K562 (cell line): ENCODE measurements around the gene SPCS2.

Source experiments
- CREB1 ChIP-seq, 2 experiments: sonication (generic) in 1 of 2; formaldehyde crosslinking in 1 of 2; IDR thresholded peaks; 2 replicates each; pipeline versions ENCODE4 v1.6.1 to v1.8.0; 2012 to 2022; ENCODE audit warnings: inconsistent platforms in 1 of 2, mild to moderate bottlenecking in 1 of 2, missing genetic modification reagents in 1 of 2, moderate library complexity in 1 of 2
- HCFC1 ChIP-seq: IDR thresholded peaks from 2 replicates; pipeline ENCODE4 v1.6.1; 2012; ENCODE audit warnings: low read depth, low read length, improper control_type of control experiment
- POLR2G ChIP-seq: fragments of 200-400 bp; formaldehyde crosslinking; IDR thresholded peaks from 2 replicates; pipeline ENCODE4 v1.6.1; 2017; ENCODE audit warnings: low read depth, mild to moderate bottlenecking, antibody characterized with exemption, low read length, moderate library complexity
- PYGO2 ChIP-seq: fragments of 450-650 bp; IDR thresholded peaks from 2 replicates; pipeline ENCODE4 v1.6.1; 2016; ENCODE audit warnings: mild to moderate bottlenecking, missing genetic modification characterization, moderate library complexity, missing compliant biosample characterization
- RAD21 ChIP-seq, 2 experiments: fragments of 250-450 bp in 1 of 2; fragments of 450-650 bp in 1 of 2; sonication (Bioruptor Pico) in 1 of 2; formaldehyde crosslinking in 1 of 2; IDR thresholded peaks in 1 of 2; conservative IDR thresholded peaks in 1 of 2; 2 replicates each; pipeline versions ENCODE4 v1.4.0 to v1.8.0; 2020 to 2022; ENCODE audit warnings: mild to moderate bottlenecking in 2 of 2, moderate library complexity in 1 of 2
- TBP ChIP-seq: optimal IDR thresholded peaks from 2 replicates; pipeline ENCODE3; 2011; ENCODE audit warnings: low read depth, low read length, improper control_type of control experiment
- TF ChIP-seq, protein P1 (sequence below): fragments of 250-450 bp; sonication (Bioruptor Pico); IDR thresholded peaks from 2 replicates; pipeline ENCODE4 v1.9.0; 2021; ENCODE audit warnings: mild to moderate bottlenecking, inconsistent platforms
- TF ChIP-seq, protein P2 (sequence below), 3 experiments: IDR thresholded peaks in 2 of 3; conservative IDR thresholded peaks in 1 of 3; 2 replicates each; pipeline ENCODE4 v1.5.1; 2011 to 2012; ENCODE audit warnings: low read length in 3 of 3, mild to moderate bottlenecking in 3 of 3, control low read depth in 2 of 3, improper control_type of control experiment in 1 of 3, inconsistent platforms in 1 of 3, low read depth in 1 of 3, mixed read lengths in 1 of 3, moderate library complexity in 1 of 3; ENCODE audit not compliant: insufficient read depth in 2 of 3

DNA sequence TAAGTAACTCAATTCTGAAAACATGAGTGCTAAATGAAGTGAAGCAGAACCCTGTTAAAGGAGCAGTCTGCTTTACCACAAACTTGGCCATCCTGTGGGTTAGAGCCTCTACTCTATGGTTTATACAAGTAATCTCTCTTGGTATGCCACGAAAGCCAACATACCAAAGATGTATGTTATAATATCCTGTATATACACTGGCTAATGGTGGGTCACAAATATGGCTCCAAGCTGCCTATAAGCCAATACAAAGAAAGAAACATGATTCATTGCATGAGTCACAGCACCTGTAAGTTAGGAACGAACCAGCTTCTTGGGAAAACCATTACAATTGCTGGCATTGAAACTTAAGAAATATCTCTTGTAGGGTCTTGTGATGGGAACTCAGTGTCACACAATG lies 16.3 kb upstream of the SPCS2 start:
- TF ChIP-seq RAD21 (CRISPR knock-in tag; conservative IDR thresholded peaks at IDR 0.05 in 1 of 2, IDR thresholded peaks at IDR 0.05 in 1 of 2) (no peak), TBP (no peak), POLR2G (no peak), HCFC1 (no peak), PYGO2 (tag) (no peak), CREB1 (IDR thresholded peaks at IDR 0.05) (no peak), CREB1 (CRISPR knock-in tag; IDR thresholded peaks at IDR 0.05) (no peak)
- TF ChIP-seq, protein P1, sequence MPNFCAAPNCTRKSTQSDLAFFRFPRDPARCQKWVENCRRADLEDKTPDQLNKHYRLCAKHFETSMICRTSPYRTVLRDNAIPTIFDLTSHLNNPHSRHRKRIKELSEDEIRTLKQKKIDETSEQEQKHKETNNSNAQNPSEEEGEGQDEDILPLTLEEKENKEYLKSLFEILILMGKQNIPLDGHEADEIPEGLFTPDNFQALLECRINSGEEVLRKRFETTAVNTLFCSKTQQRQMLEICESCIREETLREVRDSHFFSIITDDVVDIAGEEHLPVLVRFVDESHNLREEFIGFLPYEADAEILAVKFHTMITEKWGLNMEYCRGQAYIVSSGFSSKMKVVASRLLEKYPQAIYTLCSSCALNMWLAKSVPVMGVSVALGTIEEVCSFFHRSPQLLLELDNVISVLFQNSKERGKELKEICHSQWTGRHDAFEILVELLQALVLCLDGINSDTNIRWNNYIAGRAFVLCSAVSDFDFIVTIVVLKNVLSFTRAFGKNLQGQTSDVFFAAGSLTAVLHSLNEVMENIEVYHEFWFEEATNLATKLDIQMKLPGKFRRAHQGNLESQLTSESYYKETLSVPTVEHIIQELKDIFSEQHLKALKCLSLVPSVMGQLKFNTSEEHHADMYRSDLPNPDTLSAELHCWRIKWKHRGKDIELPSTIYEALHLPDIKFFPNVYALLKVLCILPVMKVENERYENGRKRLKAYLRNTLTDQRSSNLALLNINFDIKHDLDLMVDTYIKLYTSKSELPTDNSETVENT (CRISPR knock-in tag) = no peak
- TF ChIP-seq, protein P2, sequence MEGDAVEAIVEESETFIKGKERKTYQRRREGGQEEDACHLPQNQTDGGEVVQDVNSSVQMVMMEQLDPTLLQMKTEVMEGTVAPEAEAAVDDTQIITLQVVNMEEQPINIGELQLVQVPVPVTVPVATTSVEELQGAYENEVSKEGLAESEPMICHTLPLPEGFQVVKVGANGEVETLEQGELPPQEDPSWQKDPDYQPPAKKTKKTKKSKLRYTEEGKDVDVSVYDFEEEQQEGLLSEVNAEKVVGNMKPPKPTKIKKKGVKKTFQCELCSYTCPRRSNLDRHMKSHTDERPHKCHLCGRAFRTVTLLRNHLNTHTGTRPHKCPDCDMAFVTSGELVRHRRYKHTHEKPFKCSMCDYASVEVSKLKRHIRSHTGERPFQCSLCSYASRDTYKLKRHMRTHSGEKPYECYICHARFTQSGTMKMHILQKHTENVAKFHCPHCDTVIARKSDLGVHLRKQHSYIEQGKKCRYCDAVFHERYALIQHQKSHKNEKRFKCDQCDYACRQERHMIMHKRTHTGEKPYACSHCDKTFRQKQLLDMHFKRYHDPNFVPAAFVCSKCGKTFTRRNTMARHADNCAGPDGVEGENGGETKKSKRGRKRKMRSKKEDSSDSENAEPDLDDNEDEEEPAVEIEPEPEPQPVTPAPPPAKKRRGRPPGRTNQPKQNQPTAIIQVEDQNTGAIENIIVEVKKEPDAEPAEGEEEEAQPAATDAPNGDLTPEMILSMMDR (IDR thresholded peaks at IDR 0.05 in 2 of 3, conservative IDR thresholded peaks at IDR 0.05 in 1 of 3; ENCODE audit: insufficient read depth in 2 of 3, low read depth in 1 of 3, low read length in 3 of 3) = no peak
